Cerebellar cortex (tissue), 1 donor: ENCODE data around the gene NUDT4B.
"Not testable (repeated sequence)": the region's sequence is repeated elsewhere in the genome, so short reads cannot be mapped to it uniquely, and the experiment has no call there.

Experiments used
- DNase-seq: peaks from one replicate; pipeline ENCODE4 v3.0.0-alpha.2; 2015; ENCODE audit warnings: low spot score

NUDT4B gene

GRCh38 chr1:148748563-148749334 is at the start of gene NUDT4B:
Gene NUDT4B (plus strand): TSS chr1:148748774. CDS start chr1:148748953, 179 bp downstream.
- not testable (repeated sequence) for DNase-seq

GRCh38 chr1:148699357-148699756 is 49.2 kb upstream of the NUDT4B start:
- not testable (repeated sequence) for DNase-seq

- DNase-seq = not testable (repeated sequence)
Measured at GRCh38 chr1:148702242-148702641, 46.3 kb upstream of the NUDT4B start.

DNA sequence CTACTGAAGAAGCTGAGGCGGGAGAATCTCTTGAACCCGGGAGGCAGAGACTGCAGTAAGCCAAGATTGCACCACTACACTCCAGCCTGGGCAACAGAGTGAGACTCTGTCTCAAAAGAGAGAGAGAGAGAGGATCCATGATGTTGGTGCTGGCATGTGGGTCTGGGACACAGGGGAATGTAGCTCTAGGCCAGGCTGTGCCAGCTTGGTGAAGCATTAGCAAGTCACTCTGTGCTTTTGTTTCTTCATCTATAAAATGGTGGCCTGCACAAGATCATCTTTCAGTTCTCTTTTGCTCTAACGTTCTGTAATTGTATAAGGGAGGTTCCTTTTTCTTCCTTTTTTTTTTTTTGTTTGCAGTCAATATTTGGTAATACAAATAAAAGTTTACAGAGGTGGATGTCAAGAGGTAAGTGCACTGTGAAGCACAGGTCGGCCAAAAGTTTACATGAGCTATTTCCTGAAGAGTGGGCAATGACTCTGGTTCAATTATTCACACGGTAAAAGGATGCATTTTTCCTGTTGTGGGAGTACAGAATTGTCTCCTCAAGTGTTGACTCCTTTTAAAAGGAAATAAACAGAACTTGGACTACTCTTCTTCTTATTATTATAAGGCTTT is 44.5 kb upstream of the NUDT4B start:
- DNase-seq = not testable (repeated sequence)

DNA sequence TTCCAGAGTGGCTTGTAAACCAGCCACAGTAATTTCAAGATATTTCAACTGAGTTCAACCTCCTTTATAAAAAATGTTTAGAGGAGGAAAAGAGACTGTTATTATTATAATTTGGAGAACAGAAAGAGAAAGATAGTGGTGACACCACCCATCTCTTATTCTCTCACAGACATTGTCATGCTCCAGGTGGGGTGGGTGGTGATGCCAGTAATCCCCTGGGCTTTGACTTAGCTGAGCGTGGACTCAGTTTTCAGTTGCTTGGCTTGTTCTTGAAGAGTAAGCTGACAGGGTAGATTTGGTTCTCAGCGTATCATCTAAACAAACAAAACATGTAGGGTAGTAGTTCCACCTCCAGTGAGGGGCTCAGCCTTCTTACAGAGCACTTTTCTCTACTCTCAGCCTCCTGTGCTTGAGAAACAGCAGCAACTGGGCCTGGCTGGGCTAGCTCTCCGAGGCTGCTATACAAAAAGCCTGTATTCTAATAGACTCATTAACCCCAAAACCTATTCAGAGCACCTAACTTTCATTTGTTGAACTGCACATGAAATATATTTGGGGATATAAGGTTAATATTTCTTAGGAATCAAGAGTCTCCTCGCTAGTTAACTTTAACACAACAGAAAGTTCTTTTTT is 43.1 kb upstream of the NUDT4B start:
- not testable (repeated sequence) for DNase-seq

DNA sequence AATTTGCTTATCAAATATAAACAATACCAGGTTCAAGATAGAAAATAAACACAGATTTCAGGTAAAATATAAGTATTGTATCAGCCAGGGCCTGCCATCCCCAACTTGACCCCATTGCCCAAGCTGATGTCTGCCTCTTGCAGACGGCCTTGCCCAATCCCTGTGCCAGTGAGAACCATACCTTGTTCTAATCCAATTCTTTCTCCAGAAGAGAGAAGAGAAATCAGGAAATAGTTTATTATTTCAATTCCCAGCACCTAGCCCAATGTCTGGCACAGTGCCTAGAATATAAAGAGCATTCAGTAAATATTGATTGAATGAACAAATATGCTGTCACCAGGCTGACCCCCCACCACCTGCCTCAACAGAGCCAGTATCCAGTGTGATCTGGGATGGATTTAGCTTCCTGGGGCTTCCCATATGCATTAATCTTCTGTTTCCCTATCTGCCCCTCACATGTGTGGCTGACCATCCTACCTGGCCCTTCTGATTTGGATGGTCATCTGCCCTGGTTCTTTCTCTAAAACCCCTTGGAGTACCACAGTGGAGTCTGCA is 39.7 kb upstream of the NUDT4B start:
- DNase-seq = not testable (repeated sequence)

DNA sequence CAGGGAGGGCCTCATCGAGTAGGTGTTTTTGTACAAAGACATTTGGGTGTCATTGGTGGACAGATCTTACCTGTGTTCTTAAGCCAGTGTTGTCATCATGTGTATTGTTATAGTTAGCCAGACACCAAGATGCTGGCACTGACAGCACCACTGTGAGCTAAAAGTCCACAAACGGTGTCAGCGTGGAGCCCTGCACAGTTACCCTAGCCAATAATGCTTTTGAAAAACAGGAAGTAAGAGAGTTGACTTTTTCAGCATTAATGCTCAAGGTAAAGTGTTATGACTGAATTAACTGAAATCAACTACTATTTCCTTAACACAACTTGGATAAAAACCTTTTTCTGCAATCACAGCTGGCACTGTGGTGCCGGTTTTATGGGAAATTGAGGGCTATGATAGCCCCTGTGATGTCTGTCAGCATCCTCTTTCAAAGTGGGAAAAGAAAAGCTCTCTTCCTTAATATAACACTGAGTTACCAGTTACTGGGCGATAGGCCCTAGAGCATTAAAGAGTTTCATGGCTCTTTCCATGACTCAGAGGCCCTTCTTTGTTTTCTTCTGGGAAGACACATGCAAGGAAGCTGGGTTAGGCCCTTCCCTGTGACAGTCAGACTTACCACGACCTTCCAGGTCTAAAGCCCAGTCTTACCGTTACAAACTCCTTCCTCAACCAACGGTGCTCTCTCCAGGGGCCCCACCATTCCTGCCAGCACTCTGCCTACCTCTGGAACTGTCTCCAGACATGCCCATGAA is 37.6 kb upstream of the NUDT4B start:
- not testable (repeated sequence) for DNase-seq

GRCh38 chr1:148712353-148712752 is 36.2 kb upstream of the NUDT4B start:
- DNase-seq = not testable (repeated sequence)

DNA sequence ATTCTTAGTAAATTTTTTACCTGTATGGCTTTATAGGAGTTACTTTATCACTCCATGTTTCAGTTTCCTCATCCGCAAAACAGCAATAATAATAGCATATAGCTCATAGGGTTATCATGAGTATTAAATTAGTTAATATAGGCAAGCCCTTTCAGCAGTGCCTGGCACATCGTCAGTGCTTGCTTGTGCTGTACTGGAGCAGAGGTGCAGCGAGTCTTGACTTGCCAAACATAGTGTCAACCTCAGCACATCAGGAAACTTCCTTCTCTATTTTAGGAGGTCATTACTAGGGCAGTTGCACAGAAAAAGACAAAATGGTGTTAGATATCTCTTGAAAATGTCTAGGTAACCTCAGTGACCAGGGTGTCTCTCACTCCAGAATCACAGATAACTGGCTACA is 33.1 kb upstream of the NUDT4B start:
- DNase-seq = not testable (repeated sequence)

DNA sequence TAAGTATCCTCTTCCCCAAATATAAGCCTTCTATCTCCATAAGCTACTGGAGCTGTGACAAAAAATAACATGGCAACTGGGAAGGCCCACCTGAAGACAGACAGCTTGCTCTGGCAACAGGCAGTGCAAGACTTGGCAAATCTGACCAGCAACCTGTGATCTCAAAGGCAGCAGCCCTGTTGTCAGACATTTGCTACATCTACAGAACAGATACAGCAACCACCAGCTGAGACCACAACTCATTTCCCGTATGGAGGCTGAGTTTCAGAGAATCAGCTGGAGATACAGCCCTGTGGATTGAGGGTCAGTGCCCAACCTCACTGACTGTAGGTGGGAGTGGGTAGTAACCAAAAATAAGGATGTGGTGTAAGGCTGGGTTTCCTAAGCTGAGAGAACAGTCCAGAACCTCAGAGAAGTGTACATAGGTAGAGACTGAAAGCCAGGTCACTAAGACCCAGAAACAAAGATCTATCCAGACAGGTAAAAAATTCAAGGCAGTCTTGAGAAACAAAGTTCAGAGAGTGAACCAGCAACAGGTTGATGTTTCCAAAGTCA is 31.5 kb upstream of the NUDT4B start:
- not testable (repeated sequence) for DNase-seq

DNA sequence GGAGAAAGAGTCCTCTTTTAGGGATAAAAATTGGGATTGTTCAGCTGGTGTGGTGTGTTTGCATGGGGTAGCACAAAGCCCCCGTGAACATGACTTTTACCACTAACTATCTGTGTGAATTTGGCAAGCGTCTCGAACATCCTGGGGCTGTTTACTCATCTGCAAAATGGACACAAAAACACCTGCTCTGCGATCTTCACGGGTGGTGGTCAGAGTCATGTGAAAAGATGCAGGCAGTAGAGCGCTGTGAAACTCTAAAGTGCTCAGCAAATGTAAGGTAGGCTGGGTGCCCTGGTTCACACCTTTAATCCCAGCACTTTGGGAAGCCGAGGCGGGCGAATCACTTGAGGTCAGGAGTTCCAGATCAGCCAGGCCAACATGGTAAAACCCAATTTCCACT is 27.7 kb upstream of the NUDT4B start:
- not testable (repeated sequence) for DNase-seq

DNA sequence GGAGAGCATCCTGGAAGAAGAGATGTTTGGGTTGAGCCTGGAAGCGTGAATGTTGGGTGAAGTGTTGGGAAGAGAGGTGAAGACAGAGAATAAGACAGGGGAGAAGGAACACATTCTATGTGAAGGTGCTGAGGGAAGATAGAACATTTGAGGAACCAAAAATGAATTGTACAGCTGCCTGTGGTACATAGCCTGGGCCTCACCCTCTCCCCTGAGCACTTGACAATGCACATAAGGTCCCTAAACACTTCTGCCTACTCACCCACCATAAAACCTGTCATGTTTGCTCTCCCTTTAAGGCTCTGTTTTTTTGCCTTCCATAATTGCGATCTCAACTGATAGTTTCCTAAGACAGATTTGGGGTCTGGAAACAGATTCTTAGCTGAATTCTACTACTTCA is 25.8 kb upstream of the NUDT4B start:
- not testable (repeated sequence) for DNase-seq

- not testable (repeated sequence) for DNase-seq
Measured at GRCh38 chr1:148723515-148723914, 25.1 kb upstream of the NUDT4B start.

DNA sequence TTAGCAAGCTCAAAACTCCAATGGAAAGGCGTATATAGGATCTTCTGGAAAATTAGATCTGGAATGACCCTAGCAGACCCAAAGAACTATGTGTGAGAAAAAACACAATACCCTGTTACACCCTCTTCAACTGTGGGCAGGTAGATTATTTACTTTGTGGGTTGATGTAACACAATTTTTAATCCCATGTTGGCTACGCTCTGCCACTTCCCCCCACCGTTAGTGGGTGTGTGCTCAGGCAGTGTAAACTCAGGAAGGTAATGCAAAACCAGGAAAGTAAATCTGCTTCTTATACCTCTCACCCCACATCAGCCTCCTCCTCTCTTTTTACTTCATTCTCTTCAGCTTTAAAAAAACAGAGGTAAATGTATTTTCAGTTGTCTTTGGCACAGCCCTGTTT is 23.7 kb upstream of the NUDT4B start:
- not testable (repeated sequence) for DNase-seq

- not testable (repeated sequence) for DNase-seq
Measured at GRCh38 chr1:148727862-148728261, 20.7 kb upstream of the NUDT4B start.

GRCh38 chr1:148729128-148729527 is 19.4 kb upstream of the NUDT4B start:
- not testable (repeated sequence) for DNase-seq

- not testable (repeated sequence) for DNase-seq
Measured at GRCh38 chr1:148729541-148729940, 19.0 kb upstream of the NUDT4B start.

DNA sequence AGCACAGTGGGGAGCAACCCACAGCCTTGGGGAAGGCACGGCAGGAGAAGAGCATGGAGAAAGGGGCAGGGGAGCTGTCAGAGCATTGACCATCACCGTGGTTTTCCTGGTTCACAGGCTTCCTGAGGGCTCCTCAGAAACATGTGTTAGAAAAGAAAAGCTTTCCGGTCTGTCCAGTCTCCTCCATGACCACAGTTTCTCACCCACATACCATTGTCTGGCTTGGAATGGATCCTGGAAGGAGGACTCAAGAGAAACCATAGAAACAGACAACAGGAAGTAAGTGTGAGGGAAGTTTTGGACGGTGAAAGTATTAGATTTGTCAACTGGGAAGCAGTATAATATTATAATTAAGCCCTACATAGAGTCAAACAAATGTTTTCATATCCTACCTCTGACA is 16.3 kb upstream of the NUDT4B start:
- not testable (repeated sequence) for DNase-seq

DNA sequence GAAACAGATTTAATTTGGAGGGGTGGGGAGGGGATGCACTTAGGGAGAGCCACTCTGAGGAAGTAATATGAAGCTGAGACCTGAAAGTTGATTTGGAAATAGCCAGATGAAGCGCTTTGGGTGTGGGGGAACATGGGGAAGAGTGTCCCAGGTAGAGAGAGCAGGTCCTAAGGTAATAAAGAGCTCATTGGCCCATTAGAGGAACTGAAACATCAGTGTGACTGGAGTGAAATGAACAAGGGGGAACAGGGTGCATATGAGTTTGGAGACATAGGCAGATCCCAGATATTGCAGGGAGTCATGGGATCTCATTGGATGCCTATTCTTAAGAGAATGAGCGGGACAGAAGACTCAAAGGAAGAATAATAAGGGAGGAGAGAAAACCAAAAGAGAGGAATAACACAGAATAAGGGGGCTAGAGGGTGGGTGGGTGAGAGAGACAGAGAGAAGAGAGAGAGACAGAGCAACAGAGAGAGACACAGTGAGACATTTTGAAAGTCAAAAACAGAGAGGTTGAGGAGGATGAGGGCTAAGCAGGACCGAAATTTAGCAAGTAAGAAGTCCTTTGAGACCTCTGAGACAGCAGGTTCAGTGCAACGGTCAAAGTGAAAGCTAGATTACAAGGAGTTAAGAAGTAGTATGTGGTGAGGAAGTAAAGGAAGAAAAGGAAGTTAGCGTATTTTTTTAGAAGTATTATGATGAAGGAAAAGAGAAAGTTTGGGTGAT is 14.8 kb upstream of the NUDT4B start:
- not testable (repeated sequence) for DNase-seq

DNA sequence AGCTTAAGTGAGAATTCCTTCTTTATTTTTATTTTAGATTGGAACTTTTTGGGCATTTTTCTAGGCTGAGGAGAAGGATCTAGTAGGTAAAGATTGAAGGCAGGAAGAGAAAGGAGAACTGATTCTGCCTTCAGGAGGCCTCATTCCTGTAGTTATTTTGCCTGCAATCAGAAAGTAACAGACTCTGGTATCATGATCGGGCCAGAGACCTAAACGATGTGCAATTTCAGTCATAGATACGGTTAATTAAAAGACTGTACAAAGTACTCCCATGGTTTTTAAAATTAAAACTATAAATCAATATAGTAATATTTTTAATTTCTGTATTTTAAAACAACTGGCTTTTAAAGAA is 14.3 kb upstream of the NUDT4B start:
- not testable (repeated sequence) for DNase-seq

DNA sequence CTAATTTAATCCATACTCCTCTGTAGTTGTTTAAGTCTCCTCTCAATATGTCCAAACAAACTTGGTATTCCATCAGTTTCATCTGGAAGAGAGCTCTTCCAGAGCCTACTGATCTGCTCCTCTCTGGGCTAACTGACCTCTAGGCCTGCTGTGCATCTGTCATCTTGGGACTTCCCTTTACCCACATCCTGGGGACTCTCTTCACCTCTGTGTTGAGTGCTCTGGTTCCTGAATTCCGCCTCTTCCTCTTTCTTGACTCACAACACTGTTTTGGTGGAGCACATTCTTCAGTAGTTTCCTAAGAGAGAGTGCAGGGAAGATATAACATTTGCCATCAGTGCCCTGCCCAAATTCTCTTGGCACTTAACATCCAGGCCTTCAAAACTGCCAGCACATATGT is 13.0 kb upstream of the NUDT4B start:
- not testable (repeated sequence) for DNase-seq
